GM19324 (cell line): ENCODE data around the gene ITK.

Experiments
- ATAC-seq: cut with Tn5 transposase; IDR thresholded peaks from one replicate; pipeline ENCODE4 v1.9.1; 2021; ENCODE audit warnings: mild to moderate bottlenecking, moderate library complexity; ENCODE audit not compliant: unreplicated experiment, low FRiP score

The ITK gene

GRCh38 chr5:157294407-157295091 lies 113.9 kb downstream of the ITK start:
- ATAC-seq: no peak

- ATAC-seq: no peak
Measured at GRCh38 chr5:157295247-157295646, 114.6 kb downstream of the ITK start.

GRCh38 chr5:157300564-157300963 lies 119.9 kb downstream of the ITK start:
- no peak for ATAC-seq

- no peak for ATAC-seq
Measured at GRCh38 chr5:157301066-157301465, 120.4 kb downstream of the ITK start.

- no peak for ATAC-seq
Measured at GRCh38 chr5:157303023-157303422, 122.4 kb downstream of the ITK start.

- no peak for ATAC-seq
Measured at GRCh38 chr5:157303667-157304327, 123.2 kb downstream of the ITK start.
